IMR-90 (cell line): ENCODE results near the gene CUEDC2. TPM values are rescaled to one million over a fixed set of nuclear protein-coding genes. Genes with fewer than 3 reads are reported as not detected.

Source experiments
- ATAC-seq: fragments of 200-7000 bp; cut with Tn5 transposase; 2 replicates; pipeline ENCODE4 v1.9.1; 2020; ENCODE audit warnings: low read depth, mild to moderate bottlenecking, moderate library complexity
- BruUV-seq: library from RNA; stranded (reverse); fragments of 400-500 nt; replicated peaks from 2 replicates; lab custom pipeline; 2021; lab: Mats Ljungman, UMichigan
- CTCF ChIA-PET: fragments of 300-600 bp; formaldehyde crosslinking; extraction: SDS; loops from one replicate; lab custom pipeline; 2021; ENCODE audit warnings: antibody characterized with exemption; lab: Yijun Ruan, JAX
- POLR2A ChIA-PET: fragments of 300-600 bp; sonication (Branson Sonifier 250); formaldehyde crosslinking; loops from one replicate; lab custom pipeline; 2022; ENCODE audit warnings: antibody characterized with exemption; ENCODE audit not compliant: unreplicated experiment; lab: Charles Lee
- DNase-seq: peaks from one replicate; pipeline ENCODE4 v3.0.0; 2013
- H2AFZ ChIP-seq: replicated peaks from 2 replicates; pipeline ENCODE3; 2013; ENCODE audit warnings: low read length, mild to moderate bottlenecking; ENCODE audit not compliant: poor library complexity
- H2AK5ac ChIP-seq: 2 replicates; pipeline ENCODE4 v1.6.1; 2013; ENCODE audit warnings: low read depth, low read length, inconsistent platforms
- H2AK9ac ChIP-seq: replicated peaks from 2 replicates; pipeline ENCODE3; 2013; ENCODE audit warnings: mild to moderate bottlenecking, low read depth, low read length, moderate library complexity; ENCODE audit not compliant: poor library complexity
- H2BK120ac ChIP-seq: 2 replicates; pipeline ENCODE4 v1.6.1; 2013; ENCODE audit warnings: low read depth, low read length, inconsistent platforms
- H2BK15ac ChIP-seq: 3 replicates; pipeline ENCODE4 v1.6.1; 2013; ENCODE audit warnings: low read depth, low read length, inconsistent platforms
- H2BK20ac ChIP-seq: 2 replicates; pipeline ENCODE4 v1.6.1; 2013; ENCODE audit warnings: low read depth, mild to moderate bottlenecking, inconsistent platforms, low read length, moderate library complexity
- H2BK5ac ChIP-seq: 2 replicates; pipeline ENCODE4 v1.6.1; 2013; ENCODE audit warnings: mild to moderate bottlenecking, low read depth, low read length, inconsistent platforms; ENCODE audit not compliant: poor library complexity, severe bottlenecking
- H3K14ac ChIP-seq: replicated peaks from 2 replicates; pipeline ENCODE4 v1.6.1; 2013; ENCODE audit warnings: low read depth, low read length, inconsistent platforms
- H3K18ac ChIP-seq: 2 replicates; pipeline ENCODE4 v1.6.1; 2013; ENCODE audit warnings: low read depth, low read length, control low read depth
- H3K23ac ChIP-seq: 2 replicates; pipeline ENCODE4 v1.6.1; 2013; ENCODE audit warnings: low read depth, low read length, inconsistent platforms
- H3K27ac ChIP-seq: 2 replicates; pipeline ENCODE4 v1.5.1; 2013; ENCODE audit warnings: mild to moderate bottlenecking, control low read depth, low read length; ENCODE audit not compliant: insufficient read depth
- H3K27me3 ChIP-seq: 2 replicates; pipeline ENCODE4 v1.6.1; 2013; ENCODE audit warnings: low read length; ENCODE audit not compliant: control insufficient read depth, insufficient read depth
- H3K36me3 ChIP-seq: 2 replicates; pipeline ENCODE4 v1.6.1; 2013; ENCODE audit warnings: low read length, mixed read lengths; ENCODE audit not compliant: control insufficient read depth, insufficient read depth
- H3K4ac ChIP-seq: 2 replicates; pipeline ENCODE4 v1.6.1; 2013; ENCODE audit warnings: low read depth, low read length, inconsistent platforms
- H3K4me1 ChIP-seq: 2 replicates; pipeline ENCODE4 v1.6.1; 2013; ENCODE audit warnings: low read length, mixed read lengths; ENCODE audit not compliant: control insufficient read depth, insufficient read depth
- H3K4me2 ChIP-seq: 2 replicates; pipeline ENCODE4 v1.6.1; 2013; ENCODE audit warnings: low read depth, mild to moderate bottlenecking, control low read depth, low read length, moderate library complexity
- H3K4me3 ChIP-seq: 2 replicates; pipeline ENCODE4 v1.5.1; 2013; ENCODE audit warnings: low read depth, mild to moderate bottlenecking, control low read depth, low read length, moderate library complexity; ENCODE audit not compliant: insufficient read depth
- H3K56ac ChIP-seq: 2 replicates; pipeline ENCODE4 v1.6.1; 2013; ENCODE audit warnings: low read length, inconsistent platforms; ENCODE audit not compliant: insufficient read depth; ENCODE audit errors: extremely low read depth
- H3K79me1 ChIP-seq, 2 experiments: 2 replicates each; pipeline ENCODE4 v1.6.1; 2013; ENCODE audit warnings: low read length in 2 of 2, inconsistent platforms in 1 of 2, low read depth in 1 of 2
- H3K9ac ChIP-seq: 2 replicates; pipeline ENCODE4 v1.6.1; 2013; ENCODE audit warnings: low read depth, low read length, control low read depth
- H3K9me1 ChIP-seq: 2 replicates; pipeline ENCODE4 v1.6.1; 2013; ENCODE audit warnings: low read length, inconsistent platforms; ENCODE audit not compliant: insufficient read depth
- H3K9me3 ChIP-seq: 2 replicates; pipeline ENCODE4 v1.6.1; 2013; ENCODE audit warnings: low read length; ENCODE audit not compliant: control insufficient read depth, insufficient read depth
- H4K20me1 ChIP-seq: 2 replicates; pipeline ENCODE4 v1.6.1; 2013; ENCODE audit warnings: low read length, inconsistent platforms; ENCODE audit not compliant: insufficient read depth
- H4K5ac ChIP-seq: 2 replicates; pipeline ENCODE4 v1.6.1; 2013; ENCODE audit warnings: mild to moderate bottlenecking, low read depth, low read length, control low read depth
- H4K8ac ChIP-seq, 2 experiments: 2 replicates each; pipeline ENCODE4 v1.6.1; 2013; ENCODE audit warnings: low read depth in 2 of 2, low read length in 2 of 2, control low read depth in 1 of 2, inconsistent platforms in 1 of 2
- H4K91ac ChIP-seq: 2 replicates; pipeline ENCODE4 v1.6.1; 2013; ENCODE audit warnings: low read depth, low read length, inconsistent platforms; ENCODE audit not compliant: insufficient read depth
- BHLHE40 ChIP-seq: fragments of 150-350 bp; IDR thresholded peaks from 2 replicates; pipeline ENCODE4 v1.6.1; 2016; ENCODE audit warnings: mild to moderate bottlenecking, low read depth, low read length
- CEBPB ChIP-seq: IDR thresholded peaks from 2 replicates; pipeline ENCODE4 v1.6.1; 2012; ENCODE audit warnings: low read depth, low read length, improper control_type of control experiment
- CHD1 ChIP-seq: IDR thresholded peaks from 2 replicates; pipeline ENCODE4 v1.6.1; 2012; ENCODE audit warnings: low read depth, low read length, improper control_type of control experiment
- CTCF ChIP-seq: conservative IDR thresholded peaks from 2 replicates; pipeline ENCODE4 v1.5.1; 2012; ENCODE audit warnings: mild to moderate bottlenecking, low read depth, low read length, improper control_type of control experiment
- FOS ChIP-seq: fragments of 150-350 bp; IDR thresholded peaks from 2 replicates; pipeline ENCODE4 v1.6.1; 2016; ENCODE audit warnings: low read depth, low read length
- MAFK ChIP-seq: IDR thresholded peaks from 2 replicates; pipeline ENCODE4 v1.6.1; 2012; ENCODE audit warnings: low read depth, low read length, improper control_type of control experiment
- MXI1 ChIP-seq: IDR thresholded peaks from 2 replicates; pipeline ENCODE4 v1.6.1; 2012; ENCODE audit warnings: low read depth, mild to moderate bottlenecking, low read length, moderate library complexity, borderline replicate concordance
- NFE2L2 ChIP-seq: fragments of 150-350 bp; IDR thresholded peaks from 2 replicates; pipeline ENCODE4 v1.6.1; 2016; ENCODE audit warnings: low read depth, mild to moderate bottlenecking, low read length
- POLR2A ChIP-seq: IDR thresholded peaks from 2 replicates; pipeline ENCODE4 v1.6.1; 2012; ENCODE audit warnings: mild to moderate bottlenecking, low read depth, low read length
- RAD21 ChIP-seq: IDR thresholded peaks from 2 replicates; pipeline ENCODE4 v1.6.1; 2012; ENCODE audit warnings: low read length, improper control_type of control experiment
- RCOR1 ChIP-seq: IDR thresholded peaks from 2 replicates; pipeline ENCODE4 v1.6.1; 2012; ENCODE audit warnings: mild to moderate bottlenecking, low read length, improper control_type of control experiment; ENCODE audit not compliant: insufficient replicate concordance
- RFX5 ChIP-seq: IDR thresholded peaks from 2 replicates; pipeline ENCODE4 v1.8.0; 2012; ENCODE audit warnings: low read depth, mild to moderate bottlenecking, low read length, moderate library complexity
- SMC3 ChIP-seq: fragments of 150-350 bp; IDR thresholded peaks from 2 replicates; pipeline ENCODE4 v1.6.1; 2016; ENCODE audit warnings: low read depth, mild to moderate bottlenecking, antibody characterized with exemption, low read length, moderate library complexity
- USF2 ChIP-seq: fragments of 150-350 bp; IDR thresholded peaks from 2 replicates; pipeline ENCODE4 v1.6.1; 2017; ENCODE audit warnings: mild to moderate bottlenecking, antibody characterized with exemption, low read length, low read depth
- WGBS, 2 experiments: methylation state at CpG; one replicate each; pipeline versions ENCODE4 v1.1.5 to v1.1.7; 2013; ENCODE audit warnings: missing lambda C conversion rate in 2 of 2; ENCODE audit not compliant: insufficient read length in 1 of 2; ENCODE audit errors: extremely low coverage in 2 of 2; 5-methylcytosine and 5-hydroxymethylcytosine counted together
- dilution Hi-C: fragments of 300-500 bp; cut with HindIII; formaldehyde crosslinking; loops from one replicate; pipeline ENCODE4 v1.14.3; 2018; ENCODE audit warnings: low sequenced_read_pairs; ENCODE audit not compliant: unreplicated experiment
- in situ Hi-C: fragments of 300-500 bp; cut with MboI; formaldehyde crosslinking; loops from 3 replicates; pipeline ENCODE4 v1.14.3; 2019; ENCODE audit warnings: low sequenced_read_pairs, inconsistent platforms, mixed read lengths
- intact Hi-C: fragments of 100-400 bp; cut with micrococcal nuclease; formaldehyde crosslinking; loops from 2 replicates; pipeline ENCODE4 v1.10.0; 2022
- polyA plus RNA-seq, 3 experiments: library from polyadenylated mRNA; depleted of rRNA; stranded (reverse); fragments of >200 nt; gene quantifications; 2 replicates each; pipeline ENCODE4 v1.2.3, GENCODE V29; 2012; ENCODE audit warnings: low replicate concordance in 1 of 3
- total RNA-seq: library from RNA; depleted of rRNA; stranded (reverse); fragments of >200 nt; gene quantifications from 2 replicates; pipeline ENCODE4 v1.2.3, GENCODE V29; 2012

The CUEDC2 gene
- total and polyA plus RNA-seq, 2 of the 4 experiments (the other 2 are of a cell fraction) = 55.7 to 84.9 TPM

DNA sequence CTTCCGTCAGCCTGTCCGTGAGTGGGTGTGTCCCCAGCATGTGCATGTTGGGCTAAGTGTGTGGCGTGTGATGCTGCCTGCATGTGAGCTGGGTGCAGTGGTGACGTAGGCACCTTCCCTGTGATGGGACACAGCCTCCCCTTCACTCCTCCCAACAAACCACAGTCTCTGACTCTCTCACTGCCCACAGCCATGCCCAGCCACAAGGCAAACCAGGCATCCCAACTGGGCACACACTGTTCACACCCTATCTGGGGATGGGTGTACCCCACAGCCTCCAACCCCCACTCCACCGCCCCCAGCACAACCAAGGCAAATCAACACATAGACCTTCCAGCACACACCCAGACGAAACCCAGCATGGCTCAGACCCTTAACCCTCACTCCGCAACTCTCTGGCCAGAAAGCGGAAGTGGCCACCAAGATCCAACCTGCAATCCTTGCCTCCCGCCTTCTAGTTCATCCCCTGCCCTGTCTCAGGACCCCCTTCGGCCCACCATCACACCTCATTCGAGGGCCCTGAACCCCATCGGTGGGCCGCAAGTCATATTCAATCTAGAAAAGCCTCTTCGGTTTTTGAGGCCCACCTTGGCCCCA lies 24.1 kb downstream of the CUEDC2 start:
- ATAC-seq = no peak
- Histone ChIP-seq H3K4ac (no peak overlapping the region), H2BK20ac (no peak overlapping the region), H3K23ac (no peak overlapping the region), H4K8ac (no peak overlapping the region), H3K36me3 (peaks cover 4% of the 10 kb centered on the region), H3K56ac (no peak overlapping the region), H3K4me2 (peak overlapping the region; percentile 46), H3K4me1 (peaks cover 8% of the 10 kb centered on the region; the same call in 1 of the 2 replicates), H2AFZ (peak overlapping the region; percentile 14), H3K14ac (no peak overlapping the region), H3K9me1 (peaks cover 11% of the 10 kb centered on the region; the same call in 1 of the 2 replicates), H2AK5ac (peak overlapping the region; percentile 33; the same call in 1 of the 2 replicates), H3K27ac (no peak overlapping the region), H3K9me3 (no peaks in the 10 kb centered on the region), H3K9ac (no peak overlapping the region), H3K4me3 (peak overlapping the region; percentile 80), H2AK9ac (peak overlapping the region; percentile 85), H2BK5ac (no peak overlapping the region), H4K20me1 (peaks cover 6% of the 10 kb centered on the region), H4K91ac (no peak overlapping the region), H3K18ac (no peak overlapping the region), H2BK15ac (no peak overlapping the region), H3K27me3 (peaks cover 42% of the 10 kb centered on the region), H4K5ac (no peak overlapping the region), H3K79me1 (peaks cover 0 to 4% of the 10 kb centered on the region in 2 experiments; a peak in 1 of 4 replicates), H2BK120ac (no peak overlapping the region)
- TF ChIP-seq RCOR1 (no peak), CHD1 (no peak), BHLHE40 (no peak), CEBPB (no peak), MXI1 (no peak), POLR2A (no peak), FOS (no peak), CTCF (no peak), RFX5 (no peak), NFE2L2 (no peak), MAFK (no peak), RAD21 (no peak), USF2 (no peak), SMC3 (no peak)
- ChIA-PET CTCF (no interaction called here), POLR2A (no interaction called here)
- no TSS peak for BruUV-seq
- in situ Hi-C loops (no loop called here), dilution Hi-C loops (no loop called here), intact Hi-C loops (no loop called here)
- 56% methylated on average over 8 of the region's 14 CpGs; no CpG with 5 or more reads in 1 of the 2 experiments for WGBS, 2 experiments
- DNase-seq = no peak
